HCT116 (cell line): Measurements from ENCODE around the gene PCCA. TPM values are rescaled to one million over a fixed set of nuclear protein-coding genes. Genes with fewer than 3 reads are reported as not detected.

ENCODE experiments used
- ATAC-seq: fragments of 200-7000 bp; cut with Tn5 transposase; 2 replicates; pipeline ENCODE4 v1.9.1; 2020; ENCODE audit warnings: mild to moderate bottlenecking, moderate library complexity
- BruUV-seq: library from RNA; stranded (reverse); fragments of 400-500 nt; replicated peaks from 2 replicates; lab custom pipeline; 2021; lab: Mats Ljungman, UMichigan
- CTCF ChIA-PET: fragments of 300-600 bp; sonication (Branson Sonifier 250); formaldehyde crosslinking; loops from one replicate; lab custom pipeline; 2021; ENCODE audit warnings: antibody characterized with exemption; lab: Charles Lee
- POLR2A ChIA-PET: fragments of 300-600, 350-600 bp; sonication (Branson Sonifier 250); formaldehyde crosslinking; loops from one replicate; lab custom pipeline; 2021; ENCODE audit warnings: antibody characterized with exemption; lab: Charles Lee
- RAD21 ChIA-PET, 2 experiments: fragments of 300-600 bp; sonication (Branson Sonifier 250); formaldehyde crosslinking; loops; one replicate each; lab custom pipeline; 2023; ENCODE audit warnings: low total read pairs in 2 of 2; ENCODE audit not compliant: uncharacterized antibody in 2 of 2, unreplicated experiment in 2 of 2, low non-redundant PET in 1 of 2; lab: Charles Lee
- DNase-seq: peaks from one replicate; pipeline ENCODE4 v3.0.0-alpha.2; 2010; ENCODE audit warnings: low read depth, low spot score
- H2AFZ ChIP-seq: fragments of 200-600 bp; shearing (Covaris generic), sonication (generic); 2 replicates; pipeline ENCODE4 v1.6.1; 2017; ENCODE audit warnings: low read depth, mixed run types, mixed read lengths, antibody characterized with exemption, low read length; ENCODE audit not compliant: poor library complexity, severe bottlenecking
- H3K27ac ChIP-seq: 2 replicates; pipeline ENCODE4 v1.5.1; 2012; ENCODE audit warnings: low read depth, low read length
- H3K27me3 ChIP-seq: fragments of 200-600 bp; sonication (generic); 2 replicates; pipeline ENCODE4 v1.6.1; 2016; ENCODE audit warnings: mixed run types, low read length, mixed read lengths; ENCODE audit not compliant: insufficient read depth
- H3K36me3 ChIP-seq, 2 experiments: fragments of 200-500 bp in 1 of 2; fragments of 200-600 bp in 1 of 2; sonication (Bioruptor generic) in 1 of 2; sonication (generic) in 1 of 2; 2 replicates each; pipeline versions ENCODE4 v1.5.1 to v1.6.1; 2014 to 2016; ENCODE audit warnings: low read length in 2 of 2, inconsistent platforms in 1 of 2, mixed read lengths in 1 of 2, mixed run types in 1 of 2; ENCODE audit not compliant: insufficient read depth in 2 of 2, control insufficient read depth in 1 of 2
- H3K4me1 ChIP-seq, 2 experiments: fragments of 200-600 bp in 1 of 2; sonication (generic) in 1 of 2; 2 replicates each; pipeline versions ENCODE4 v1.5.1 to v1.6.1; 2012 to 2017; ENCODE audit warnings: low read length in 2 of 2, inconsistent platforms in 1 of 2, mild to moderate bottlenecking in 1 of 2, mixed read lengths in 1 of 2, mixed run types in 1 of 2, moderate library complexity in 1 of 2; ENCODE audit not compliant: insufficient read depth in 2 of 2, control insufficient read depth in 1 of 2
- H3K4me2 ChIP-seq: fragments of 200-600 bp; sonication (generic); 2 replicates; pipeline ENCODE4 v1.6.1; 2017; ENCODE audit warnings: mixed run types, low read length, mixed read lengths
- H3K4me3 ChIP-seq, 2 experiments: fragments of 200-600 bp in 1 of 2; sonication (generic) in 1 of 2; replicated peaks in 1 of 2; 2 replicates each; pipeline ENCODE4 v1.5.1; 2011 to 2016; ENCODE audit warnings: low read length in 2 of 2, control low read depth in 1 of 2, low read depth in 1 of 2, mild to moderate bottlenecking in 1 of 2, mixed read lengths in 1 of 2, mixed run types in 1 of 2
- H3K79me2 ChIP-seq: fragments of 200-600 bp; sonication (generic); 2 replicates; pipeline ENCODE4 v1.6.1; 2017; ENCODE audit warnings: mild to moderate bottlenecking, mixed run types, low read length, moderate library complexity, mixed read lengths; ENCODE audit not compliant: insufficient read depth
- H3K9ac ChIP-seq: fragments of 200-600 bp; sonication (generic); 2 replicates; pipeline ENCODE4 v1.6.1; 2016; ENCODE audit warnings: low read length, mixed read lengths
- H3K9me2 ChIP-seq: fragments of 200-600 bp; sonication (generic), shearing (Covaris generic); 2 replicates; pipeline ENCODE4 v1.6.1; 2017; ENCODE audit warnings: mixed run types, mild to moderate bottlenecking, moderate library complexity; ENCODE audit not compliant: insufficient read depth
- H3K9me3 ChIP-seq, 2 experiments: fragments of 200-500 bp in 1 of 2; fragments of 200-600 bp in 1 of 2; sonication (Bioruptor generic) in 1 of 2; sonication (generic) in 1 of 2; 2 replicates each; pipeline ENCODE4 v1.6.1; 2014 to 2017; ENCODE audit warnings: low read length in 2 of 2, mixed read lengths in 2 of 2, inconsistent platforms in 1 of 2, low read depth in 1 of 2, mild to moderate bottlenecking in 1 of 2, mixed run types in 1 of 2, moderate library complexity in 1 of 2; ENCODE audit not compliant: control insufficient read depth in 1 of 2, insufficient read depth in 1 of 2
- H4K20me1 ChIP-seq: fragments of 200-600 bp; sonication (generic), shearing (Covaris generic); 2 replicates; pipeline ENCODE4 v1.6.1; 2017; ENCODE audit warnings: mixed run types, mild to moderate bottlenecking, moderate library complexity; ENCODE audit not compliant: insufficient read depth
- ATF3 ChIP-seq: IDR thresholded peaks from 2 replicates; pipeline ENCODE4 v1.6.1; 2012
- CEBPB ChIP-seq: IDR thresholded peaks from 2 replicates; pipeline ENCODE4 v1.6.1; 2012; ENCODE audit warnings: low read depth
- EGR1 ChIP-seq: IDR thresholded peaks from 2 replicates; pipeline ENCODE4 v1.6.1; 2012; ENCODE audit warnings: low read depth
- ELF1 ChIP-seq: IDR thresholded peaks from 2 replicates; pipeline ENCODE4 v1.6.1; 2012; ENCODE audit warnings: low read depth, borderline replicate concordance
- EZH2 ChIP-seq: fragments of 200-600 bp; sonication (generic); IDR thresholded peaks from 2 replicates; pipeline ENCODE4 v1.6.1; 2017; ENCODE audit warnings: antibody characterized with exemption, mixed run types
- EZH2phosphoT487 ChIP-seq: fragments of 200-600 bp; IDR thresholded peaks from 2 replicates; pipeline ENCODE4 v1.6.1; 2018; ENCODE audit warnings: antibody characterized with exemption, borderline replicate concordance
- JUND ChIP-seq: IDR thresholded peaks from 2 replicates; pipeline ENCODE4 v1.6.1; 2012
- MAX ChIP-seq: IDR thresholded peaks from 2 replicates; pipeline ENCODE4 v1.6.1; 2012
- POLR2A ChIP-seq: IDR thresholded peaks from 2 replicates; pipeline ENCODE4 v1.7.0; 2011; ENCODE audit warnings: borderline replicate concordance; ENCODE audit not compliant: insufficient read depth, insufficient read length; ENCODE audit errors: extremely low read depth
- POLR2AphosphoS5 ChIP-seq: IDR thresholded peaks from 2 replicates; pipeline ENCODE4 v1.6.1; 2011; ENCODE audit warnings: mild to moderate bottlenecking, low read depth, low read length, moderate library complexity
- RAD21 ChIP-seq: IDR thresholded peaks from 2 replicates; pipeline ENCODE4 v1.6.1; 2012; ENCODE audit warnings: low read depth, mild to moderate bottlenecking
- SIN3A ChIP-seq: IDR thresholded peaks from 2 replicates; pipeline ENCODE4 v1.6.1; 2012; ENCODE audit warnings: low read depth
- SP1 ChIP-seq: IDR thresholded peaks from 2 replicates; pipeline ENCODE4 v1.6.1; 2012; ENCODE audit warnings: low read depth
- TCF7L2 ChIP-seq: IDR thresholded peaks from 2 replicates; pipeline ENCODE4 v1.7.0; 2011; ENCODE audit warnings: borderline replicate concordance, inconsistent platforms; ENCODE audit not compliant: insufficient read depth, insufficient read length; ENCODE audit errors: extremely low read depth
- YY1 ChIP-seq: IDR thresholded peaks from 2 replicates; pipeline ENCODE4 v1.6.1; 2011; ENCODE audit warnings: low read length, low read depth, moderate library complexity, mild to moderate bottlenecking; ENCODE audit not compliant: insufficient replicate concordance; ENCODE audit errors: extremely low read depth
- ZBTB33 ChIP-seq: IDR thresholded peaks from 2 replicates; pipeline ENCODE4 v1.6.1; 2011; ENCODE audit warnings: mild to moderate bottlenecking, low read length, moderate library complexity; ENCODE audit not compliant: insufficient replicate concordance; ENCODE audit errors: extremely low read depth
- ZFX ChIP-seq: fragments of 450-650 bp; IDR thresholded peaks from 2 replicates; pipeline ENCODE4 v1.6.1; 2017
- ZNF274 ChIP-seq: fragments of 200-500 bp; sonication (Bioruptor generic); IDR thresholded peaks from 2 replicates; pipeline ENCODE4 v1.6.1; 2014; ENCODE audit warnings: mild to moderate bottlenecking, low read depth, low read length, inconsistent platforms
- intact Hi-C: fragments of 100-400 bp; cut with micrococcal nuclease; formaldehyde crosslinking; loops from 2 replicates; pipeline ENCODE4 v1.10.0; 2022
- total RNA-seq: library from RNA; stranded (reverse); gene quantifications from one replicate; pipeline ENCODE4 v1.2.1, GENCODE V29; 2021; ENCODE audit not compliant: unreplicated experiment

Gene PCCA
- total RNA-seq, 1 experiment from 2014 or later = 23.0 TPM

- no TSS peak for BruUV-seq
- no peak overlapping the region for H3K4me2 ChIP-seq
- no peaks in the 10 kb centered on the region for H3K9me3 ChIP-seq
- no peaks in the 10 kb centered on the region; a peak in 1 of 4 replicates for H3K4me1 ChIP-seq
- no peaks in the 10 kb centered on the region for H3K27me3 ChIP-seq
- intact Hi-C loops = no loop called here
- H3K79me2 ChIP-seq = no peaks in the 10 kb centered on the region
- ChIA-PET CTCF (no interaction called here), POLR2A (no interaction called here), RAD21 (no interaction called here)
- no peaks in the 10 kb centered on the region for H4K20me1 ChIP-seq
- TF ChIP-seq SIN3A = no peak
- no peak for TF ChIP-seq EGR1
- no peak for TF ChIP-seq ATF3
- TF ChIP-seq ELF1 = no peak
- no peak for TF ChIP-seq ZBTB33
- no peak for TF ChIP-seq EZH2
- no peak for TF ChIP-seq ZNF274
- TF ChIP-seq YY1 = no peak
- no peak for TF ChIP-seq TCF7L2
- TF ChIP-seq ZFX = no peak
- TF ChIP-seq JUND = no peak
- TF ChIP-seq MAX = no peak
- TF ChIP-seq SP1 = no peak
- TF ChIP-seq POLR2AphosphoS5 = no peak
- no peak for TF ChIP-seq EZH2phosphoT487
- no peak for TF ChIP-seq POLR2A
- no peak for TF ChIP-seq CEBPB
- no peak for TF ChIP-seq RAD21
- no peaks in the 10 kb centered on the region for H3K9me2 ChIP-seq
- H3K36me3 ChIP-seq = no peaks in the 10 kb centered on the region
- no peak overlapping the region for H3K4me3 ChIP-seq
- DNase-seq = no peak
- ATAC-seq = no peak
- no peak overlapping the region for H2AFZ ChIP-seq
- H3K9ac ChIP-seq = no peak overlapping the region
- H3K27ac ChIP-seq = no peak overlapping the region
These were observed 433.1 kb downstream of the PCCA start for GRCh38 chr13:100521851-100522617.
